Prostate gland (tissue), 2 donors: ENCODE results near the gene TPR. TPM values are rescaled to one million over a fixed set of nuclear protein-coding genes. Genes with fewer than 3 reads are reported as not detected.

ENCODE experiments used
- DNase-seq: peaks from one replicate; pipeline ENCODE4 v3.0.0-alpha.2; 2019; ENCODE audit warnings: low spot score
- H3K27ac ChIP-seq, 2 donors: fragments of 200-600 bp; sonication (generic); 2 replicates each; pipeline ENCODE4 v1.5.1; 2017 to 2019
- H3K27me3 ChIP-seq: fragments of 200-600 bp; sonication (generic); replicated peaks from 2 replicates; pipeline ENCODE4 v1.5.1; 2019; ENCODE audit not compliant: insufficient read depth
- H3K36me3 ChIP-seq, 2 donors: fragments of 200-600 bp; sonication (generic); 1 replicate in 1 of 2; 2 replicates in 1 of 2; pipeline versions ENCODE4 v1.5.1 to v1.8.1; 2017 to 2019
- H3K4me1 ChIP-seq: fragments of 200-600 bp; sonication (generic); replicated peaks from 2 replicates; pipeline ENCODE4 v1.5.1; 2019
- H3K4me3 ChIP-seq, 2 donors: fragments of 200-600 bp; sonication (generic); 2 replicates each; pipeline ENCODE4 v1.5.1; 2017 to 2019
- H3K9me3 ChIP-seq: fragments of 200-600 bp; sonication (generic); 2 replicates; pipeline ENCODE4 v1.5.1; 2017
- CTCF ChIP-seq, 4 experiments: fragments of 200-600 bp in 2 of 4; fragments of 450-650 bp in 2 of 4; sonication (generic) in 2 of 4; IDR thresholded peaks; 1 replicate in 3 of 4; 2 replicates in 1 of 4; pipeline ENCODE4 v1.5.1; 2016 to 2019; ENCODE audit warnings: antibody characterized with exemption in 4 of 4, mild to moderate bottlenecking in 2 of 4, moderate library complexity in 2 of 4
- POLR2A ChIP-seq: fragments of 450-650 bp; IDR thresholded peaks from one replicate; pipeline ENCODE4 v1.6.1; 2016; ENCODE audit warnings: antibody characterized with exemption, mild to moderate bottlenecking
- POLR2AphosphoS5 ChIP-seq: sonication (generic); formaldehyde crosslinking; IDR thresholded peaks from one replicate; pipeline ENCODE4 v1.6.1; 2017; ENCODE audit warnings: antibody characterized with exemption
- WGBS: methylation state at CpG from one replicate; pipeline ENCODE4 v1.1.5; 2018; 5-methylcytosine and 5-hydroxymethylcytosine counted together
- intact Hi-C: fragments of 100-400 bp; cut with DNase I; formaldehyde crosslinking; loops from one replicate; pipeline ENCODE4 v1.14.2; 2022
- total RNA-seq, 2 donors: library from RNA; depleted of rRNA; stranded (reverse); fragments of >200 nt; gene quantifications; one replicate each; pipeline ENCODE4 v1.1.0, GENCODE V29; 2016

The TPR gene
- total RNA-seq, 2 donors from 2014 or later: 46.7 to 110 TPM

DNA sequence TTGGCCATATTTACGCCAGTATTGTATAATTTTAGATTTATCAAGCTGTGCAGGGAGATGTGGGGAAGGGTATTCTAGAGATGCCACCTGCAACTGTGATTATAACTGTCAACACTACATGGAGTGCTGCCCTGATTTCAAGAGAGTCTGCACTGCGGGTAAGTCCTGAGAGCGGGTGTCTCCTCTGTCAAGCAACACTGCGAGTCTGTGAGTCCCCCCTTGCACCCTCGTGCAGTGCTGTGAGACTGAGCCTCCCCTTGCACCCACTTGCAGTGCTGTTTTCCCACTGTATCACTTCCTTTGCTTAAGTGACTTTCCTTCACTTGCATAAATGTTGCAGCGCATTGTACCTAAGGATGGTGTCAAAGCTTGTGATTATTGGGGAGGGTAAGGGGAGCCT is 75.0 kb downstream of the TPR start:
- intact Hi-C loops: no loop called here
- TF ChIP-seq POLR2A: no peak
- TF ChIP-seq POLR2AphosphoS5: no peak
- no peak for TF ChIP-seq CTCF (IDR thresholded peaks at IDR 0.05)
- DNase-seq: no peak
- 90% methylated on average over 6 of the region's 6 CpGs for WGBS
- Histone ChIP-seq H3K4me3 (no peak overlapping the region), H3K27ac (no peak overlapping the region), H3K36me3 (no peaks in the 10 kb centered on the region), H3K4me1 (no peaks in the 10 kb centered on the region), H3K9me3 (no peaks in the 10 kb centered on the region), H3K27me3 (no peaks in the 10 kb centered on the region)

- no peak overlapping the region for H3K27ac ChIP-seq
- intact Hi-C loops: no loop called here
- H3K9me3 ChIP-seq: no peaks in the 10 kb centered on the region
- 91% methylated on average over 2 of the region's 2 CpGs for WGBS
- no peaks in the 10 kb centered on the region for H3K27me3 ChIP-seq
- H3K4me3 ChIP-seq: no peak overlapping the region
- H3K4me1 ChIP-seq: no peaks in the 10 kb centered on the region
- DNase-seq: no peak
- no peaks in the 10 kb centered on the region for H3K36me3 ChIP-seq
- no peak for TF ChIP-seq POLR2AphosphoS5
- no peak for TF ChIP-seq CTCF (IDR thresholded peaks at IDR 0.05)
- no peak for TF ChIP-seq POLR2A
These were observed 75.5 kb downstream of the TPR start for GRCh38 chr1:186299570-186299969.

DNA sequence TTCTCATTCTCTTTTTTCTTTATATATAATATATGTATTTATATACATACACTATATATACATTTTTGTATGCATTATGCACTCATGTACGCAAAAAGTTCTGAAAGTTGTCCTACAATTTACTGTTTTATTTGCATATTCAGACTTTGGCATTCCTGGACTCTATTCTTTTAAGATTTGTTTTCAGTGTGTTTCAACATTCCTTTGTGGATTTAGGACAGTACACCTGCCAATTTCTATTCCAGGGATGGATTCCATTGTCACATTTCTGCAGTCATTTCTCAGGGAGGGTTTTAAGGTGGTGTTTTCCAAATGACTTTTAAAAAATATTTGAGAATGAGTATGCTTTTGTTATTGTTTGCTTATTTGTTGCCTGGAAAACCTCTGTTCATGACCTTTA is 76.2 kb downstream of the TPR start:
- Histone ChIP-seq H3K27ac (no peak overlapping the region), H3K4me3 (no peak overlapping the region), H3K36me3 (no peaks in the 10 kb centered on the region), H3K27me3 (no peaks in the 10 kb centered on the region), H3K9me3 (no peaks in the 10 kb centered on the region), H3K4me1 (no peaks in the 10 kb centered on the region)
- TF ChIP-seq CTCF (IDR thresholded peaks at IDR 0.05) (no peak), POLR2AphosphoS5 (no peak), POLR2A (no peak)
- intact Hi-C loops: no loop called here
- no peak for DNase-seq
- 65% methylated on average over 1 of the region's 1 CpG for WGBS

DNA sequence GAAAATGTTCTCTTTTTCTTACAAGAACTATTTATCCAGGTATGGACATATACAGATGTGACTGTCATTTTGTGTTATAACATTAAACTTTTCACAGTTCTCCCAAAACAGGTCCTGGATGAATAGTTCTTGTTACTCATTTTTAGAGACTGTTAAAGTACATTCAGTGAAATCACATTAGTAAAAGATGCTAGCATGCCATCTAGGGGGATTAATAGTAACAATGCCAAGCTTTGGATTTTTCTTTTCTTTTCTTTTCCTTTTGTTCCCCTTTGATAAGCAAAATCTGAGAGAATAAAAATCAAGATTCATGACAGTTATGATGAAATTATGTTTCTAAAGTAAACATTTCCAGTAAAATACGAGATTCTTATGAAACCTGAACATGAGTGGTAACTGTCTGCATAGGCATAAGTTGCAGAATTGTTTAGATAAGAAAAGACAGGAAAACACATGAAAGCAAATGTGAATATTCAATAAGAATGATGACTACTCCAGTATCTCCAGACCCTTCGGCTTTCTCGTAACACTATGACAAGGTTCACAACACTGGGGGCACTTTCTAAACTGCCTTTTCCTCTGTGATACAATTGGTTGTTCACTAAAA is 77.5 kb downstream of the TPR start:
- H3K27ac ChIP-seq: no peak overlapping the region
- no peaks in the 10 kb centered on the region for H3K27me3 ChIP-seq
- WGBS: 66% methylated on average over 3 of the region's 3 CpGs
- no peak for DNase-seq
- H3K4me1 ChIP-seq: no peaks in the 10 kb centered on the region
- TF ChIP-seq POLR2A: no peak
- TF ChIP-seq POLR2AphosphoS5: no peak
- TF ChIP-seq CTCF (IDR thresholded peaks at IDR 0.05): no peak
- no peaks in the 10 kb centered on the region for H3K9me3 ChIP-seq
- no peak overlapping the region for H3K4me3 ChIP-seq
- no peaks in the 10 kb centered on the region for H3K36me3 ChIP-seq
- intact Hi-C loops: no loop called here

DNA sequence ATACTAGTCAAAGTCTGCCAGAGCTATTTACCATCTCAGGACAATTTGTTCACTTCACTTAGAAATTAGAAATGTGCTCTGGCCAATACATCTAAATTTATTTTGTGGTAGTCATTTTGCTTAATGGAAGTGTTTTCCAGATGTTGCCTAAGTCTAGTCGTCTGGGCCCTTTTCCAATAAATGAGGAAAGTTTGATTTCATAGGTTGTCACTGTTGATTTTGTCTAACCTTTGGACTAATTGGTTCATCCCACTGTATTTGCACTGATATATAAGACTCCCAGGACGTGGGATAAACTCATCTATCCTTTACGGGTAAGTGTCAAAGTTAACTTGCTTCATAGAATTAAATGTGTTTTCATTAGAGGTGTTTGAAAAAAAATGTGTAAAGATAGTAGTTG is 79.1 kb downstream of the TPR start, which contains the start of gene PRG4:
Gene PRG4 (plus strand): TSS at position 300 of the 400 bp plus-strand sequence.
- Histone ChIP-seq H3K4me1 (no peaks in the 10 kb centered on the region), H3K27ac (no peak within 1 kb of the TSS), H3K9me3 (no peaks in the 10 kb centered on the region), H3K4me3 (no peak within 1 kb of the TSS), H3K27me3 (no peaks in the 10 kb centered on the region), H3K36me3 (no peaks in the 10 kb centered on the region)
- WGBS: 30% methylated on average over 3 of the region's 3 CpGs
- no peak for DNase-seq
- intact Hi-C loops: no loop called here
- TF ChIP-seq POLR2AphosphoS5: no peak
- no peak for TF ChIP-seq POLR2A
- TF ChIP-seq CTCF (IDR thresholded peaks at IDR 0.05): no peak
